Erythroblast (primary cell): ENCODE measurements around the gene ARL6IP5.

Source experiments
- GATA1 ChIP-seq: IDR thresholded peaks from 2 replicates; pipeline ENCODE4 v1.6.1; 2011; ENCODE audit warnings: low read depth, mild to moderate bottlenecking, control low read depth, low read length, moderate library complexity
- POLR2A ChIP-seq: IDR thresholded peaks from 2 replicates; pipeline ENCODE4 v1.6.1; 2011; ENCODE audit warnings: mild to moderate bottlenecking, low read length

GRCh38 chr3:69118555-69118954 lies 33.8 kb downstream of the ARL6IP5 start:
- TF ChIP-seq POLR2A (no peak), GATA1 (no peak)
